22Rv1 (cell line): ENCODE measurements around the gene TAC3.
A peak's percentile ranks its signal among the peaks of the same experiment; 100 is the strongest.
"Not testable (repeated sequence)": the region's sequence is repeated elsewhere in the genome, so short reads cannot be mapped to it uniquely, and the experiment has no call there.

Experiments
- H3K27ac ChIP-seq: fragments of 450-650 bp; 2 replicates; pipeline ENCODE4 v1.5.1; 2017
- CTCF ChIP-seq: fragments of 450-650 bp; IDR thresholded peaks from 2 replicates; pipeline ENCODE4 v1.5.1; 2017; ENCODE audit warnings: mild to moderate bottlenecking
- ZFX ChIP-seq: fragments of 450-650 bp; IDR thresholded peaks from 2 replicates; pipeline ENCODE4 v1.6.1; 2017; ENCODE audit warnings: antibody characterized with exemption, borderline replicate concordance

Gene TAC3

DNA sequence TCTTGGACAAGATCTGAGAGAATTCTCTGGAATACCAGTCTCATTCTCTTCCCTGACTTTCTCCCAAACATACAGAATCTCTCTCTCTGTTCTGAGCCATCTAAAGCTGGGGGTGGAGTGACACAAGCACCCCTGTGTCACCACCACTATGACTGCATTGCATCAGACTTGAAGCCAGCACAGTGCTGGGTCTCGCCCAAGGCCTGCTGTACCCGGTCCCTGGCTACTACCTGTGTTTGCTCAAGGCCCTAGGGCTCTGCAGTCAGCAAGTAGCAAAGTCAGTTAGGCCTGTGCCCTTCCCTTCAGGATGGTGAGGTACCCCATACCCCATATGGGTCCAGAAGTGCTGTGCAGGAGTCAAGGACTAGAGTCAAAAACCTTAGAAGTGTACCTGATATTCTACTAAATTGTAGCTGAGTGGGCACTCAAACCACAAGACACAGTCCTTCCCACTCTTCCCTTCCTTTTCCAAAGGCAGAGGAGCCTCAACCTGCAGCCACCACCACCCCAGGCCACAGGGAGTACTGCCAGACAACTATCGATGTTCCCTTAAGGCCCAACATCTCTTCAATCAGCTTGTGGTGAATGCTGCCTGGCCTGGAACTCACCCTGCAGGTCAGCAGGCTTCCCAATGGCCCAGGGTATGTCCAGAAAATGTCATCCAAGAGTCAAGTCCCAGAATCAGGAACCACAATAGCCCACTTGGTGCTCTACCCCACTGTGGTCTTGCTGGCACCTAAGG is 37.8 kb downstream of the TAC3 start:
- H3K27ac ChIP-seq: no peak overlapping the region
- TF ChIP-seq CTCF (no peak), ZFX (no peak)

GRCh38 chr12:56977361-56977760 is 39.0 kb downstream of the TAC3 start:
- not testable (repeated sequence) for H3K27ac ChIP-seq

DNA sequence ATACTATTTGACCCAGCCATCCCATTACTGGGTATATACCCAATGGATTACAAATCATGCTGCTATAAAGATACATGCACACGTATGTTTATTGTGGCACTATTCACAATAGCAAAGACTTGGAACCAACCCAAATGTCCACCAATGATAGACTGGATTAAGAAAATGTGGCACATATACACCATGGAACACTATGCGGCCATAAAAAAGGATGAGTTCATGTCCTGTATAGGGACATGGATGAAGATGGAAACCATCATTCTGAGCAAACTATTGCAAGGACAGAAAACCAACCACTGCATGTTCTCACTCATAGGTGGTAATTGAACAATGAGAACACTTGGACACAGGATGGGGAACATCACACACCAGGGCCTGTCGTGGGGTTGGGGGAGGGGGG is 42.1 kb downstream of the TAC3 start:
- H3K27ac ChIP-seq: not testable (repeated sequence)

DNA sequence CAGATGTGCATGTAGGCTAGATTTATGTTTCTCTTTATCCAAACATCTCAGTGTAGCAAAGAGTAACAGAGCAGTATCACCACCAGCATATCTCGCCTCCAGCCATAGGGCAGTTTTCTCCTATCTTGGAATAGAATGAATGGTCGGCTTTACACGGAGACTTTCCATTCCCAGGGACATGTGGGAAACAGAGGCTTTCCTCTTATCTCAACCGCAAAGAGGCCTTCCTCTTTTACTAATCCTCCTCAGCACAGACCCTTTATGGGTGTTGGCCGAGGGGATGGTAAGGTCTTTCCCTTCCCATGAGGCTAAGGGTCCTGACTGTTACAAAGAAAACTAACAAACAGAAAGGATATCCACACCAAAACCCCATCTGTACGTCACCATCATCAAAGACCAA is 47.4 kb downstream of the TAC3 start:
- H3K27ac ChIP-seq: not testable (repeated sequence)

DNA sequence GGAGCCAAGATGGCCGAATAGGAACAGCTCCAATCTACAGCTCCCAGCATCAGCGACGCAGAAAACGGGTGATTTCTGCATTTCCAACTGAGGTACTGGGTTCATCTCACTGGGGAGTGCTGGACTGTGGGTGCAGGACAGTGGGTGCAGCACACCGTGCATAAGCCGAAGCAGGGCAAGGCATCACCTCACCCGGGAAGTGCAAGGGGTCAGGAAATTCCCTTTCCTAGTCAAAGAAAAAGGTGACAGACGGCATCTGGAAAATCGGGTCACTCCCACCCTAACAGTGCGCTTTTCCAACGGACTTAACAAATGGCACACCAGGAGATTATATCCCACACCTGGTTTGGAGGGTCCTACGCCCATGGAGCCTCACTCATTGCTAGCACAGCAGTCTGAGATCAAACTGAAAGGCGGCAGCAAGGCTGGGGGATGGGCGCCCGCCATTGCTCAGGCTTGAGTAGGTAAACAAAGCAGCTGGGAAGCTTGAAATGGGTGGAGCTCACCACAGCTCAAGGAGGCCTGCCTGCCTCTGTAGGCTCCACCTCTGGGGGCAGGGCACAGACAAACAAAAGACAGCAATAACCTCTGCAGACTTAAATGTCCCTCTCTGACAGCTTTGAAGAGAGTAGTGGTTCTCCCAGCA is 50.2 kb downstream of the TAC3 start:
- H3K27ac ChIP-seq: peak overlapping the region; percentile 53; the same call in 1 of the 2 replicates

- not testable (repeated sequence) for H3K27ac ChIP-seq
Measured at GRCh38 chr12:56965124-56965523, 51.2 kb downstream of the TAC3 start.

- not testable (repeated sequence) for H3K27ac ChIP-seq
Measured at GRCh38 chr12:56963557-56963956, 52.8 kb downstream of the TAC3 start.

DNA sequence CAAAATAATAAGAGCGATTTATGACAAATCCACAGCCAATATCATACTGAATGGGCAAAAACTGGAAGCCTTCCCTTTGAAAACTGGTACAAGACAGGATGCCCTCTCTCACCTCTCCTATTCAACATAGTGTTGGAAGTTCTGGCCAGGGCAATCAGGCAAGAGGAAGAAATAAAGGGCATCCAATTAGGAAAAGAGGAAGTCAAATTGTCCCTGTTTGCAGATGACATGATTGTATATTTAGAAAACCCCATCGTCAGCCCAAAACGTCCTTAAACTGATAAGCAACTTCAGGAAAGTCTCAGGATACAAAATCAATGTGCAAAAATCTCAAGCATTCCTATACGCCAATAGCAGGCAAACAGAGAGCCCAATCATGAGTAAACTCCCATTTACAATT is 54.1 kb downstream of the TAC3 start:
- H3K27ac ChIP-seq: not testable (repeated sequence)
